Left colon (tissue), 2 donors: ENCODE results near the gene LDLRAD3. TPM values are rescaled to one million over a fixed set of nuclear protein-coding genes. Genes with fewer than 3 reads are reported as not detected.

Experiments
- ATAC-seq: fragments of 200-7000 bp; cut with Tn5 transposase; one replicate; pipeline ENCODE4 v1.9.1; 2020; ENCODE audit warnings: mild to moderate bottlenecking, moderate library complexity
- DNase-seq, 2 donors: peaks; one replicate each; pipeline ENCODE4 v3.0.0-alpha.2; 2020
- intact Hi-C, 2 donors: fragments of 100-400 bp; cut with DNase I in 1 of 2; cut with micrococcal nuclease in 1 of 2; formaldehyde crosslinking; loops; one replicate each; pipeline versions ENCODE4 v1.11.2 to v1.14.0; 2022; cut with DNase I, micrococcal nuclease
- total RNA-seq, 2 donors: library from RNA; stranded (reverse); fragmentation: NEBNext Ultra II Directional; extraction: Animal tissue kit (Norgen Biotek cat#: 25700); gene quantifications; one replicate each; pipeline ENCODE4 v1.2.1, GENCODE V29; 2021
- donor health status: DM: no; HTN: no; CAD: no.
- donor health status: DM: yes; HTN: yes; CAD: no.

LDLRAD3 gene
- total RNA-seq, 2 donors from 2014 or later, result 2.3 to 2.9 TPM

GRCh38 chr11:36104660-36104992, 160.8 kb downstream of the LDLRAD3 start:
- DNase-seq (no peak), ATAC-seq (no peak)
- intact Hi-C loops, result no loop called here

GRCh38 chr11:36105743-36106581, 162.1 kb downstream of the LDLRAD3 start:
- intact Hi-C loops, result no loop called here
- ATAC-seq, result no peak
- DNase-seq, result no peak

DNA sequence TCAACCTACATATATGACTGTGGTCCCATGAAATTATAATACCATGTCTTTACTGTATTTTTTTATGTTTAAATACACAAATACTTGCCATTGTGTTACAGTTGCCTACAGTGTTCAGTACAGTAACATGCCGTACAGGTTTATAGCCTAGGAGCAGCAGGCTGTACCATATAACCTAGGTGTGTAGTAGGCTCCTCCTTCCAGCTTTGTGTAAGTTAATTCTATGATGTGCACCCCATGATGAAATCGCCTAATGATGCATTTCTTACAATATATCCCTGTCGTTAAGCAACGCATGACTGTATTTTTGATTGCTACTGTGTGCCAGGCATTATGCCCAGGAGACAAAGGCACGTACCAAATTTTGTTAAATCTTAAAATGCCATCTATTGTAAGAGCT, 163.7 kb downstream of the LDLRAD3 start:
- no peak for ATAC-seq

DNA sequence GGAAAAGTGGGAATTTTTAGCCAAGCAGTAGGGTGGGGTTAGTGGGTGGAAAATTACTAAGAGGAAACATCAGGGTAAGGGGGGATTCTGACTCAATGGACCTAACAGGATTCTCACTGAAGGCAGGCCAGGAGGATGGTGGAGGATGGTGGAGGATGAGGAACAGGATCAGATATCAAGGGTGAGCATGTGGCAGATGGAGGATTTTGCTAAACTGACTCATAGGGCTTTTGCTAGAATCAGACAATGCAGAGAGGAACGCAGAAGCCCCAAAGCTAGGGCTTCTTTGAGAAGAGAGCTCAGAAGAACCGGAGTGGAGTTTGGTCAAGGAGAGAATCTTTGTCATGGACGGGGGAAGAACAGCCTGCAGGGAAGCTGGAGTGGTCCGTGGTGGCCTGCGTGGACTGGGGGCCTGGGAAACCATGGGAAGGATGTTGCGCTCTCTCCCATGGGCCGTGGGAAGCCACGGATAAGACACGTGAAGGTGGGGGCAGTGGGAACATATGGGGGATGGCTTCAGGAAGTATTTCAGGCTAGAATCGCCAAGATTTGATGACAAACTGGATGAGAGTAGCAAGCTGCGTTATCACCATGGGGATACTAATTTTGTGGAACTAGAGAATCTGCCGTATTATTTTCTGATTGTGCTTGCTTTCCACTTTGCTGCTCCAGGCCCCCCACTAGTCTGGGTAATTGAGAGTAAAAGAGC, 165.2 kb downstream of the LDLRAD3 start:
- DNase-seq, result no peak
- no peak for ATAC-seq
- intact Hi-C loops, result no loop called here

More for the DNA sequence above, 163.7 kb downstream of the LDLRAD3 start:
- intact Hi-C loops, result no loop called here
- no peak for DNase-seq

DNA sequence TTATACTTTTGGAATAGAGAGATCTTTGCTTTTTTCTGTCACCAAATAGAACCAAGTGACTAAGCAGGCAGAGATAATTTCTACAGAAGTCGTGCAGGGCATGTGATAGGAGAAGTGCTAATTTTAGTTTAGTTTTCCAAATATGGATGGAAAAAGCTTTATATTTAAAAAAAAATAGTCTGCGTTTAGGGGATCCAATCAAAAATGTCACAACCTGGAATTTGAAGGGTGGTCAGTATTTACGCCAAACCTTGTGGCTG, 165.7 kb downstream of the LDLRAD3 start:
- no peak for DNase-seq
- ATAC-seq, result no peak
- intact Hi-C loops, result no loop called here

- ATAC-seq (no peak), DNase-seq (no peak)
- intact Hi-C loops, result no loop called here
These were observed 166.2 kb downstream of the LDLRAD3 start for GRCh38 chr11:36109850-36110606.

DNA sequence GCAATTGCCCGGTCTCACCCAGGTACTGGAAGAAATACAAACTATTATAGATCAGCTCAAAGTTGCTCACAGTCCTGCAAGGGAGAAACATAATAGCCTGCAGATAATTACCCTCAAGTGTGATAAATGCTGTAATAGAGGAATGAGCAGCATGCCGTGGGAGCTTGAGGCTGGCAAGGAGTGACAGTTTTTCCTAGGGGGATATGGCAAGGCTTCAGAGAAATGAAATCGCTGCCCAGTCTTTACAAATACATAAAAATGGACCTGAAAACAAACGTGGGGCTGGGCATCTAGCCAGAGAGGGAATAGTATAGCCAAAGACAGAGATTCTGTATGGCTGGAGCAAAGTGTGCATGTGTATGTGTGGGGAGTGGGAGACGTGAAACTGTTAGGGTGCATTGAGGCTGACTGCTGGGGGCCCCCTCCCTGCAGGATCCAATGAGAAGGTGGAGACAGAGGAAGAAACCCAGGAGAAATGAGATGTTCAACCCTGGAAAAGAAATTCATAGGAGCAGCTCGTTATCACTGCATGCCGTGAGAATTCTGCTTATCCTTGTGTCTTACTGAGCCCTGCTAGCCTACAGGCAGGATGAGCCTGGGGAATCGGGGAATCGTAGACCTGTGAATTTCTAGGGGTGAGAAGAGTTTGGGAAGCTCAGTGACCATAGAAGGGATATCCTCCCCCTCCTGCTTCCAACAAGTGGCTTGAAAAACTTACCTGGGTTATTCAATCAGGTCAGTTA, 167.0 kb downstream of the LDLRAD3 start:
- intact Hi-C loops, result no loop called here
- ATAC-seq, result no peak
- DNase-seq, result no peak

GRCh38 chr11:36114095-36114494, 170.2 kb downstream of the LDLRAD3 start:
- intact Hi-C loops, result no loop called here
- ATAC-seq (no peak), DNase-seq (no peak)

GRCh38 chr11:36115378-36115801, 171.5 kb downstream of the LDLRAD3 start:
- no peak for DNase-seq
- intact Hi-C loops, result no loop called here
- ATAC-seq, result no peak

GRCh38 chr11:36116161-36116560, 172.3 kb downstream of the LDLRAD3 start:
- DNase-seq (no peak), ATAC-seq (no peak)
- intact Hi-C loops, result no loop called here

DNA sequence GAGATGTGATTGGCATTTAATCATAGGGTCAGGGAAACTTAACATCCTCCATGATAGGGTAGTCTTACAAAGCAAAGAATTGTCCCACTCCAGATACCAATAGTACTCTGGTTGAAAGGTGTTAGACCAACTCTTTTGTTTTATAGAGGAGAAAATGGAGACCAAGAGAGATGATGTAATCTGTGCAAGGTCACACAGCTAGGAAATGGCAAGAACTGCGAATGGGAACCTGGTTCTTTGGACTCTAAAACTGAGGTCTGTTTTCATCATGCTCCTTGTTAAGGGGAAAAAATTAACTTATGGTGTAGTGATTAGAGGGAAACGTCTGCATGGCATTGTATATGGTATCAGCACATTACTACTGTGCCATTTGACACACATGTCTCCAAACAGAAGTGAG, 174.2 kb downstream of the LDLRAD3 start:
- intact Hi-C loops, result no loop called here
- DNase-seq (no peak), ATAC-seq (no peak)

DNA sequence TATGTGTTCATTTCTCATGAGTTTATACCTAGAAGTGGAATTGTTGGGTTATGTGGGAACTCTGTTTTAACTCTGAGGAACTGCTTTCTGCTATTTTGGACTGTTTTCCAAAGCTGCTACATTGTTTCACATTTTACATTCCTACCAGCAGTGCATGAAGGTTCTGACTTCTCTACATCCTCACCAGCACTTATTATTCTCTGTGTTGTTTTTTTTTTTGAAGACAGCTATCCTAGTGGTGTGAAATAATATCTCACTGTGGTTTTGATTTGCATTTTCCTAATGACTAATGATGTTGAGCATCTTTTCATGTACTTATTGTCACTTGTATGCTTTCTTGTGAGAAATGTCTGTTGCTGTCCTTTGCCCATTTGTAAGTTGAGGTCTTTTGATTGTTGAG, 175.4 kb downstream of the LDLRAD3 start:
- no peak for ATAC-seq
- DNase-seq, result no peak
- intact Hi-C loops, result no loop called here

GRCh38 chr11:36121054-36121453, 177.2 kb downstream of the LDLRAD3 start:
- ATAC-seq (no peak), DNase-seq (no peak)
- intact Hi-C loops, result loop anchor here in 1 of 2 donors (10.0 kb wide), 2 partner anchors 296 to 506 kb away; partner anchors contain the start of gene FJX1

- DNase-seq, result no peak
- no peak for ATAC-seq
- intact Hi-C loops, result loop anchor here in 1 of 2 donors (10.0 kb wide), 2 partner anchors 298 to 508 kb away; partner anchors contain the start of gene FJX1
These were observed 178.8 kb downstream of the LDLRAD3 start for GRCh38 chr11:36122671-36123070.

GRCh38 chr11:36123336-36124101, 179.7 kb downstream of the LDLRAD3 start:
- ATAC-seq (no peak), DNase-seq (no peak)
- intact Hi-C loops, result loop anchor here in 1 of 2 donors (10.0 kb wide), 2 partner anchors 299 to 509 kb away; partner anchors contain the start of gene FJX1

GRCh38 chr11:36126678-36127077, 182.8 kb downstream of the LDLRAD3 start:
- intact Hi-C loops, result loop anchor here in 1 of 2 donors (10.0 kb wide), 2 partner anchors 302 to 512 kb away; partner anchors contain the start of gene FJX1

DNA sequence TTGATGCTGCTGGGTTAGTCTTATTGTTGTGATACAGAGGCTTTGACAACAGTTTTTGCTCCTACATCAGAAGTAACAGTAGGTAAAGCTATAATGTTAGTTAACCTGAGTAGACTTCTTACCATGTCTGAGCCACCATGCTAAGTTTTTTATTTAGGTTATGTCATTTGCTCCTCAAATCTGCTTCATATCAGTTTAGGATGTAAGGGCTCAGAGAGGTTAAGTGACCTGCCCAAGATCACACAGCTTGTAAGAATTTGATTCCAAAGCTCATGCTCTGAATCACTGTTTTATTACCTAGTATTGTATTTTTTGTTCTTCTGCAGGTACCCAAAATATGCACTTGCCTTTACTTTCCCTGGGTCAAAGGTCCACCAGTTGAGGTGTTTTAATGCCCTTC, 183.7 kb downstream of the LDLRAD3 start:
- DNase-seq (no peak), ATAC-seq (no peak)
- intact Hi-C loops, result loop anchor here in 1 of 2 donors (10.0 kb wide), 2 partner anchors 303 to 513 kb away; partner anchors contain the start of gene FJX1

More at GRCh38 chr11:36126678-36127077, 182.8 kb downstream of the LDLRAD3 start:
- ATAC-seq, result no peak
- DNase-seq, result no peak

- ATAC-seq (no peak), DNase-seq (no peak)
- intact Hi-C loops, result loop anchor here (10.0 kb wide), 2 partner anchors 305 to 515 kb away; partner anchors contain the start of gene FJX1 (in 1 of the 2)
These were observed 186.1 kb downstream of the LDLRAD3 start for GRCh38 chr11:36129955-36130354.
